Measurements from ENCODE around the gene TMPRSS7. TPM values are rescaled to one million over a fixed set of nuclear protein-coding genes. Genes with fewer than 3 reads are reported as not detected.
A peak's percentile ranks its signal among the peaks of the same experiment; 100 is the strongest.

The TMPRSS7 gene
- total RNA-seq, 1 donor from 2014 or later = not detected

GRCh38 chr3:111999484-112000324 is 34.8 kb upstream of the TMPRSS7 start:
- Mint-ChIP-seq H3K36me3 (ENCODE audit: insufficient read depth) (no peaks in the 10 kb centered on the region), H3K4me3 (ENCODE audit: low read depth) (peak overlapping the region; percentile 78), H3K4me1 (ENCODE audit: low read depth) (peaks cover 26% of the 10 kb centered on the region), H3K9me3 (ENCODE audit: low read depth) (no peaks in the 10 kb centered on the region), H3K27me3 (peaks cover 43% of the 10 kb centered on the region), H3K27ac (no peak overlapping the region)
- DNase-seq (ENCODE audit: low spot score, unreplicated experiment) = no peak
- no peak for TF ChIP-seq CTCF (IDR thresholded peaks at IDR 0.05; ENCODE audit: unreplicated experiment)

GRCh38 chr3:112000367-112000771 is 34.2 kb upstream of the TMPRSS7 start:
- Mint-ChIP-seq H3K27ac (no peak overlapping the region), H3K4me3 (ENCODE audit: low read depth) (no peak overlapping the region), H3K27me3 (peaks cover 43% of the 10 kb centered on the region), H3K4me1 (ENCODE audit: low read depth) (peaks cover 33% of the 10 kb centered on the region), H3K36me3 (ENCODE audit: insufficient read depth) (no peaks in the 10 kb centered on the region), H3K9me3 (ENCODE audit: low read depth) (no peaks in the 10 kb centered on the region)
- DNase-seq (ENCODE audit: low spot score, unreplicated experiment) = no peak
- TF ChIP-seq CTCF (IDR thresholded peaks at IDR 0.05; ENCODE audit: unreplicated experiment) = no peak

GRCh38 chr3:112000966-112001365 is 33.6 kb upstream of the TMPRSS7 start:
- peak overlapping the region; percentile 50 for H3K4me3 Mint-ChIP-seq (ENCODE audit: low read depth)
- DNase-seq (ENCODE audit: low spot score, unreplicated experiment) = no peak
- H3K27me3 Mint-ChIP-seq = peaks cover 43% of the 10 kb centered on the region
- TF ChIP-seq CTCF (IDR thresholded peaks at IDR 0.05; ENCODE audit: unreplicated experiment) = no peak
- peak overlapping the region; percentile 25 for H3K27ac Mint-ChIP-seq
- H3K4me1 Mint-ChIP-seq (ENCODE audit: low read depth) = peaks cover 33% of the 10 kb centered on the region
- no peaks in the 10 kb centered on the region for H3K9me3 Mint-ChIP-seq (ENCODE audit: low read depth)
- no peaks in the 10 kb centered on the region for H3K36me3 Mint-ChIP-seq (ENCODE audit: insufficient read depth)

- no peak overlapping the region for H3K27ac Mint-ChIP-seq
- no peak overlapping the region for H3K4me3 Mint-ChIP-seq (ENCODE audit: low read depth)
- peaks cover 43% of the 10 kb centered on the region for H3K27me3 Mint-ChIP-seq
- peaks cover 33% of the 10 kb centered on the region for H3K4me1 Mint-ChIP-seq (ENCODE audit: low read depth)
- no peaks in the 10 kb centered on the region for H3K9me3 Mint-ChIP-seq (ENCODE audit: low read depth)
- TF ChIP-seq CTCF (IDR thresholded peaks at IDR 0.05; ENCODE audit: unreplicated experiment) = no peak
- DNase-seq (ENCODE audit: low spot score, unreplicated experiment) = no peak
- no peaks in the 10 kb centered on the region for H3K36me3 Mint-ChIP-seq (ENCODE audit: insufficient read depth)
These were observed 33.0 kb upstream of the TMPRSS7 start for GRCh38 chr3:112001526-112001925.

- H3K4me3 Mint-ChIP-seq (ENCODE audit: low read depth) = no peak overlapping the region
These were observed 32.2 kb upstream of the TMPRSS7 start for GRCh38 chr3:112002096-112002971.

More at GRCh38 chr3:112002096-112002971, 32.2 kb upstream of the TMPRSS7 start:
- peaks cover 41% of the 10 kb centered on the region for H3K27me3 Mint-ChIP-seq
- DNase-seq (ENCODE audit: low spot score, unreplicated experiment) = no peak
- no peak overlapping the region for H3K27ac Mint-ChIP-seq
- H3K4me1 Mint-ChIP-seq (ENCODE audit: low read depth) = peaks cover 31% of the 10 kb centered on the region
- no peaks in the 10 kb centered on the region for H3K9me3 Mint-ChIP-seq (ENCODE audit: low read depth)
- no peaks in the 10 kb centered on the region for H3K36me3 Mint-ChIP-seq (ENCODE audit: insufficient read depth)
- TF ChIP-seq CTCF (IDR thresholded peaks at IDR 0.05; ENCODE audit: unreplicated experiment) = no peak
